ENCODE measurements around the gene KANSL1. TPM values are rescaled to one million over a fixed set of nuclear protein-coding genes. Genes with fewer than 3 reads are reported as not detected.
A peak's percentile ranks its signal among the peaks of the same experiment; 100 is the strongest.

The KANSL1 gene
- total RNA-seq, 2 donors from 2014 or later: 29.4 to 40.7 TPM

DNA sequence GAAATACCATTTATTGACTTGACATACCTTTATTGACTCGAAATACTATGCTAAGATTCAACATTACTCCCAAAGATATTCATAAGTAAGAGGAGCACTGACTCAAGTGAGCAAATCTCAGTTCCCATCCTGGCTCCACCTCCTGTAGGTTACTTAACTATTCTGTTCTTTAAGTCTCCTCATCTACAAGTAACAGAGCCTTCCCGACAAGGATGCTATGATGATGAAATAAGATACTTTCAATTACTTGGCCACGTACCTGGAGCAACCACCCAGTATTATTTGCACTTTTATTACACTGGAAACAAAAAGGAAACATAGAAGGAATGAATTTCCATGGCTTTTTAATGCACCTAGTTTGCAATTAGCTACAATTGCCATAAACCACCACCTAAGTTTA lies 16.3 kb downstream of the KANSL1 start:
- no peak for ATAC-seq
- intact Hi-C loops (cut with DNase I): no loop called here
- no peak for DNase-seq

DNA sequence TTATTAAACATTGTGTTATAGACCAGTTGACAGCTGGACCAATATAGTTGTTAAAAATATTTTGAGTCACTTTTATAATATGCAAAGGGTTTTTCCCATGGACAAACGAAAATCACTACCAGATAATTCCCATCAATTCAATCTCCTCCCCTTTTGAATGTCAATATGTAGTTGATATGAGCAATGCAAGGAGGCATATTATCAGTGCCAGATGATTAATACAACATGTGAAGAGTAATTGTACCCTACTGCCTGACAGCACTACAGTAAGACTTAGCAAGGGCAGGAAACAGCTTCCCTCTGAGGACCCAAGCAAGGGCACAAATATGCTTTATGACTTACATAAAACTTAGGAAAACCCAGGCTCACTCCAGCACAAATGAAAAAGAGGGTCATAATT lies 17.3 kb downstream of the KANSL1 start:
- no peak for ATAC-seq
- intact Hi-C loops (cut with DNase I): no loop called here
- no peak for DNase-seq

DNA sequence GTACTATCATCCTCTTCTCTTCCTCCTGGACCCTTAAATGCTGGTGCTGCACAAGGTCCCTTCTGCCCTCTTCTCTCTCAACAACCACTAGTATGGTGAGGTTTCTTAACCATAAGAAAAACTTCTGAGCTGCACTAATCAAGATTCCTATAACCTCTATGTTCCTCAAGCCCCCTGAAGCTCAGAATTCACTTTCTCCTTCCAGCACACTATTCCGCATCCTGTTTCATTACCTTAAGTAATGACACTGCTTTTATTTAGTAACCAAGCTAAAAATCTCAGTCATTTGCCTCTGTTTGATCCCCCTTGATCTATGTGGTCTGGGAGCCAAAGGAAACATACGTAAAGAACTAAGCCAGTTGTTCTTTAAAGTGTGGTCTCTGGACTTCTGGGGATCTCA lies 20.1 kb downstream of the KANSL1 start:
- ATAC-seq: no peak
- no peak for DNase-seq
- intact Hi-C loops (cut with DNase I): no loop called here

DNA sequence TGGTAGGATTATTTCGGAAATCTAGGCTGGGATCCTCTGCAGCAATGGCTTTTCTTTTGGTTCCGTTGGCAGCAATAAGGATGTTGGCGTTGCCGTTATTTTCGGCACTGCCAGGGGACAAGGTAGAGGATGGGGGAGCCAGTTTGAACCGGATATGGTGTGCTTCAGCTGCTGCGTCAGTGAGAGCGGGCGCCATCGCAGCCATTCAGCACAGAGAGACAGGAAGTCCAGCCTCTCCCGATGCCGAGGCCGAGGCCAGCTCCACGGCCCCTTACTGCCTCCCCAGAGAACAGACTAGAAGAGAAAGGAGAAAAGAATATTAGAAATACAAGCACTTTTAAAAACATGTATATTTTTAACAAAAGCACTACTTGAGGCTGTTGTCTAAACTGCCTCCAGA lies 21.3 kb downstream of the KANSL1 start:
- intact Hi-C loops (cut with DNase I): no loop called here
- no peak for DNase-seq
- no peak for ATAC-seq

DNA sequence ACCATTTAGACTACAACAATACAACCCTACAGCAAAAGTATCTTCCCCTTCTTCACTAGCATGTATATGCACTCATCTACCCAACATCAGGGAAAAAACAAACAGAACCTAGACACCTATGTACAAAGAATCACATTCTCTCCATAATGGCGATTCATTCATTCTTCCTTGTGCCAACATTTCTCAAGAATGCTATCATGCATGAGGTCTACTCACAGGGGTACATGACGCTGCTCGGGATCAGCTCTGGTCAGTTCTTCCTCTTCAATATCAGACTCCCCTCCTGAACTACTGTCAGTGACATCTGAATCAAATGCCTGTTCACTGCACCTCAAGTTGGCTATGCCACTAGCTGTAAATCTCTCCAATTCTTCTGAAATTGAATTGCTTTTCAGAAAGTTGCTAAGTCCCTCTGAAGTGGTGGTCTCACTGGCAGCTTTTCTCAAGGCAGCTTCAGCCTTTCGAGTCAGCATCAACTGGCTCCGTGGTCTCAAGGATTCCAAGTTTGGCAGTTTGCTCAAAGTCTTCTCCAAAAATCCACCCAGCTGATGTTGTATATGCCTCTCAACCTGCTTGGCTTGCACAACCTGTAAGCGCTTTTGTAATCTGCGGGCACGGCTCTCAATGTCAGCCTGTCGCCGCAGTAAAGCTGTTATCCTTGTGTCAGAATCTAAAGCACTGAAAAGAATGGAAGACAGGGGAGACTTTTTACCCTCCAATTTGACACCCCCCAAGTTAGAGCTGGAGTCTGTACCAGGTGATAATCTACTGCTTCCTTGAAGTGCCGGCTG lies 22.4 kb downstream of the KANSL1 start:
- no peak for ATAC-seq
- no peak for DNase-seq
- intact Hi-C loops (cut with DNase I): no loop called here

DNA sequence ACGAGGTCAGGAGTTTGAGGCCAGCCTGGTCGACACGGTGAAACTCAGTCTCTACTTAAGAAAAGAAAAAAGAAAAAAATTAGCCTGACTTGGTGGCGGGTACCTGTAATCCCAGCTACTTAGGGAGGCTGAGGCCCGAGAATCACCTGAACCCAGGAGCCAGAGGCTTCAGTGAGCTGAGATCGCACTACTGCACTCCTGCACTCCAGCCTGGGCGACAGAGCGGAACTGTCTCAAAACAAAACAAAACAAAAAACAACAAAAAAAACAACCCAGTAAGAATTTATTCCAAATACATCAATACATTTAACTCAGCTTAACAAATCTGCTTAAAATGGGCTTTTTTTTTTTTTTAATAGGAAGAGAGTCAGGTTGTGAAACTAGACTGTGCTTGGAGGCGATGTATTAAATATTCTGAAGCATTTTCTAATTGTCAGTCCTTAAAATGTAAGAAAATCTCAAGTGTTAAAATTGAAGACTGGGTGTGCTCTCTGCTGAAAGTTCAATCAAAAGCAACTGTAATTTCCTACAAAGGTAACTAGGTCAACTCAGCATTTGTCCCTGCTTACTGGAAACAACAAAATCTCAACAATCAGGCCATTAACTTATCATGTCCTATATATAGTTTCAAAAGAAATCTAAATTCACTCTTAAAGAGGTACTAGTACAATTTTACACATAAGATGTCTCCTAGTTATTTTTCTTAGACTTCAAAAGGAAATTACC lies 23.2 kb downstream of the KANSL1 start:
- ATAC-seq (no peak), DNase-seq (no peak)
- intact Hi-C loops (cut with DNase I): no loop called here

DNA sequence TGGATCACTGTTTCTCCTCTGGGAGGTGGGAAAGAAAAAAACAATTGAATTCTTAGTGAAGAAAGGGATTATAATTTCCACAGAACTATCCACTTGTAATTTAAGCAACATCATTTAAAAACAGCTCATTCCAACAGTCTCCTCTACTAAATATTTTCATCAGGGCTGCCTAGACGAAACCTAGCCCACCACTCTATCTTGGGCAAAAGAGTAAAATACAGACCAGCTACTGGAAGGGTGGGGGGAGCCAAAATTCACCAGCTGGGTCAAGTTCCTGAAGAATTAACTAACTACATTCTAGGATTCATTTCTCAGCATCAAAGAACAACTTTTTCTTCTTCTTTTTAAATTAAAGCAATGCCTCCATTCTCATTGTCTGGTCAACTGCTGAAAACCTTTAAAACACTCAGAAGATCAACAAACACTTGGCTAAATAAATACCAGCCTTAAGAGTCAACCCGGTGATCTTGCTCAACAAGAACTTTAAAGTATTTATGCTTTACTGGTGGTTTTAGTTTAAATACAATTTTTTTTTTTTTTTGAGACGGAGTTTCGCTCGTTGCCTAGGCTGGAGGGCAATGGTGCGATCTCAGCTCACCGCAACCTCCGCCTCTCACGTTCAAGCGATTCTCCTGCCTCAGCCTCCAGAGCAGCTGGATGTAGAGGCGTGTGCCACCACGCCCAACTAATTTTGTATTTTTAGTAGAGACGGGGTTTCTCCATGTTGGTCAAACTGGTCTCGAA lies 25.2 kb downstream of the KANSL1 start:
- intact Hi-C loops (cut with DNase I): no loop called here
- no peak for DNase-seq
- ATAC-seq: no peak

DNA sequence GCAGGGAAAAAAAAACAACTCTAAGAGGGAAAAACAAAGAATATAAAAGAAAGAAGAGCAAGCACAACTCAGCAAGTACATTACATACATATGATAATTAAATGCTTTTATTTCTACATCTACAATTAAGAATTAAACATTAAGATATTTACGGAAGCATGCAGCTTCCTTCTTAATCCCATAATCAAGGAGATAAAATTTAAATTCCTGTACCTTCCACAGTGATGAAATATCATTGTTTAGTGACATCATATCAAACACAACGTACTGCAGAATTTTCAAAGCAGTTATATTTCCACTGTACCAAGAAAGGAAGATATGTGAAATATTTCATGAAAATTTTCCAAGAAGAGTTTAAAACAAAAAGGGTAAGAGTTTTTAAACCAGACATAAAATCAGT lies 26.0 kb downstream of the KANSL1 start:
- no peak for DNase-seq
- no peak for ATAC-seq
- intact Hi-C loops (cut with DNase I): no loop called here

DNA sequence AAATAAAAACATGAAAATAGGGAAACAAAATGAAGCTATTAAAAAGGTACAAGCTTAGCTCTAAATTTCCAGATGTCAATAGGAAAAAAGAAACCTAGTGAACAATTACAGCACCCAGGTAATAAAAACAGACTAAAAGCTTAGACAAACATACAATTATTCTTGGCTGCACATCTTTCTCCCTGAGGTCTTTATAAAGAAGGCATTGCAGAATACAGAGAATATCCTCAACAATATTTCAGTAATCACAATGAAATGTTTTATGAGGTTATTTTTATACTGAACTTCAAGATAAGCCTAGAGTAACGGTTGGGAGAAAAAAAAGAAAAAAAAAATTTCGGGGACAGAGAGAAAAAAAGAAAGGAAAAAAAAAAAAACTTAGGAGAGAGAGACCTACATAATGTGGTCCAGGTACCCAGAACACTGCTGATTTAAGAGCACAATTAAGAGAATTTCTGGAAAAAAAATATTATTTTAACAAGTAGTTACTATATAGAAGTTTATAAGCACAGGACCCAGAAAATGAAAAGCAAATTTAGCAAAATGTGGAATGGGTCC lies 26.5 kb downstream of the KANSL1 start:
- no peak for ATAC-seq

DNA sequence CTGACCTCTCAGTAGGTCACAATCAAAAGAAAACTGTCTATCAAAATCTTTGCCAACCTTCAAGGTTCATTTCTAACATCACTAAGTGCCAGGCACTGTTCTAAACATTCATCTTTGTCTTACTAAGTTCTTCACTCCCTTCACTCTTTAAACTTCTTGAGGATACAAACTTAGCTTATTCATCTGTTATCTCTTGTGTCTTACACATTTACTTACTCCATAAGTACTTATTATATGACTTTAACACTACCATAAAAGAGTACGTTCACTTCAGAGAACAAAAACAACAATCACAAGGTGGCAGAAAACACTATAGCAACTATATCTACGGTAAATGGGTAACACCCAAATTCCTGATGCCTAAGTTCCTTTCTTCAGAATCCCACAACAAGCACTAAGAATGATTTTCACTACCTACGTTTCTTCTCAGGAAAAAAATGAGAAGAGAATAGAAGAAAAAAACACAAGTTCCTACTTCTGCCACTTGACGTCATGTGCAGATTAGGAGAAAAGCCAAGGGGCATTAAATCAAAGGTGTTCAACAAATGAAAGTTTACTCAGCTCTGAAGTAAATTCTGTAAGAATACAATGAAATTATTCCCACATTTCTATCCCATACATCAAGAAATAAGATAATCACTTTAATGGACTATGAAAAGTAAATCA lies 29.2 kb downstream of the KANSL1 start:
- ATAC-seq (no peak), DNase-seq (no peak)
- intact Hi-C loops (cut with DNase I): no loop called here

More for the DNA sequence above, 26.5 kb downstream of the KANSL1 start:
- intact Hi-C loops (cut with DNase I): no loop called here
- no peak for DNase-seq

DNA sequence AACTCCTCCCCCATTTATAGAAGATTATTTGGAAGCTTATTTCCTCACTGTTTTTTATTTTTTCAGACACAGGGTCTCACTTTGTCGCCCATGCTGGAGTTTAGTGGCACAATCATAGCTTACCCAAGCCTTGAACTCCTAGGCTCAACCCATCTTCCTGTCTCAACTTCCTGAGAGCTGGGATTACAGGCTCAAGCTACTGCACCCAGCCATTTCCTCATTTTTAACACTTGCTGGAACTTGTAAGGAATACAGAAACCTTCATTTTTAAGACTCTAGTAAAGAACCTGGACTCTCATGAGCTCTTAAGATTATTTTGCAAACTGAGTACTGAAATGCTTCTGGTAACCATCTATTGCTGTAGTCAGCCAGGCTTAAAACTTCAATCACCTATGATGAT lies 29.9 kb downstream of the KANSL1 start:
- ATAC-seq (peak in 1 of 2 donors; percentile 10), DNase-seq (no peak)
- intact Hi-C loops (cut with DNase I): no loop called here

DNA sequence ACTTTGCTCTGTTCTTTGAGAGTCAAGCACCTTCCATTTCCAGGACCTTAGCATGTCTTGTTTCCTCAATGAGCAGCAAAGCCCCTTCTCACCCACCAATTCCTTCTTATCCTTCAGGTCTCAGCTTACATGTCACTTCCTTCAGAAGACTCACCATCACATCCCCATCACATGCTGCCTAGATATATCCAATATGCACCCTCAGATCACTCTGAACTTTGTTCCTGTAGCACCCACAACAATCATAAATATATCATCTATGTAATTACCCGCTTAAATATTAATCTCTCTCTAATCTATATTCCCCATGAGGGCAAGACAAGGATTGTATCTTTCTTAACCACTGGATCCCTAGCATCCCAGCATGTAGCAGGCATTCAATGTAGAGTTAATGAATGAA lies 30.4 kb downstream of the KANSL1 start:
- ATAC-seq (no peak), DNase-seq (no peak)
- intact Hi-C loops (cut with DNase I): no loop called here

DNA sequence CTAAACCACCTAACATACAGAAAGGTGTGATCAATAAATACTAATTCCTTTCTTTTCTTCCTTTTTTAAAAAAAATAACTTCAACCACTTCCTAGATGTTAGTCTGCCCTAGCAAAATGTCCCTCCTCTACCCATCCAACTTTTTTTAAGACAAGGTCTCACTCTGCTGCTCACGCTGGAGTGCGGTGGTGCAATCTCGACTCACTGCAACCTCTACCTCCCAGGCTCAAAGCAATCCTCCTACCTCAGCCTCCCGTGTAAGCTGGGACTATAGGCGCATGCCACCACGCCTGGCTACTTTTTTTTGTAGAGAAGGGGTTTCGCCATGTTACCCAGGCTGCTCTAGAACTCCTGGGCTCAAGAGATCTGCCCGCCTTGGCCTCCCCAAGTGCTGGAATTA lies 33.1 kb downstream of the KANSL1 start:
- intact Hi-C loops (cut with DNase I): no loop called here
- ATAC-seq: no peak
- DNase-seq: no peak

DNA sequence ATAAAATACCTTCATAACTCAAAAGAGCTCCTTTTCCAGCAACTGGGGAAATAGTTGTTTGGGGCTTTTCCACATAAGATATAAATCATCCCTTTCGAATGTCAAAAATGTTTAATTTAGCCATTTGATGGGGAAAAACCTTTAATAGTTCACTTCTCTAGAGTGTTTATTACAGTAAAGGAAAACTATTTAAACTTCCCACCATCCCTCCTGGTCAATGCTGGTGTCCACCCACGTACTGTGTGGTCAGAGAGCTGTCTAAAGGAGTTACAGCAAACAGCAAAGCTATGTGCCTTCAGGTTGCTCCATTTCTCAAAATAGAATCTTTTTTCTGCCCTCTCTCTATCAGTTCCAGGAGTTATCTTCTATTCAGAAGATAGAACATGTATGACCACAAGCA lies 33.5 kb downstream of the KANSL1 start:
- ATAC-seq: peak in 1 of 2 donors; percentile 73
- intact Hi-C loops (cut with DNase I): no loop called here
- DNase-seq: no peak

DNA sequence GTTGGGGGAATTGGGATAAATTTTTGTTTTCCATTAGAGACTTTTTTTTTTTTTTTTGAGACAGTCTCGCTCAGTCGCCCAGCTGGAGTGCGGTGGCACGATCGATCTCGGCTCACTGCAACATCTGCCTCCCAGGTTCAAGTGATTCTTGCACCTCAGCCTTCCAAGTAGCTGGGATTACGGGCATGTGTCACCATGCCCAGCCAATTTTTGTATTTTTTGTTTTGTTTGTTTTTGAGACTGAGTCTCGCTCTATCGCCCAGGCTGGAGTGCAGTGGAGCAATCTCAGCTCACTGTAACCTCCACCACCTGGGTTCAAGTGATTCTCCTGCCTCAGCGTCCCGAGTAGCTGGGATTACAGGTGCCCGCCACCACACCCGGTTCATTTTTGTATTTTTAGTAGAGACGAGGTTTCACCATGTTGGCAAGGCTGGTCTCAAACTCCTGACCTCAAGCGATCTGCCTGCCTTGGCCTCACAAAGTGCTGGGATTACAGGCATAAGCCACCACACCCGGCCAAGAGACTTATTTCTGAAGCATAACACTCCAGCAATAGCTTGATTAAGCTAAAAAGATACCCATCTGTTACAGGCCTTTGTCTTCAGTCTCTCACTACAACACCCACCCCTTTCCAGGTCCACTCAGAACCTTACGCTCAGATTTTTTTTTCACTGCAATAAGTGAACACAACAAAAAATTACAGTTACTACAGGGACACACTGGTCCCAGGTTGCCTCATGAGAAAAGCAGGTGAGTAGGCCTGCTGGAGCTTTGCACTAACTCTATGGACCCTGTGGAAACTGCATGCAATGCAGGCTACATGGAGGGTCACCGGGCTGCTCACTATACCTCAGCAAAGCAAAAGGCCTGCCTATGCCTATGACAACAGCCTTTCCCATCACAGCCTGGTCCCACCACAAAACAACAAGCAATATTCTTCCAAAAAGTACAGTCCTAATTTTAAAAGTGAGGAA lies 34.6 kb downstream of the KANSL1 start:
- intact Hi-C loops (cut with DNase I): no loop called here

DNA sequence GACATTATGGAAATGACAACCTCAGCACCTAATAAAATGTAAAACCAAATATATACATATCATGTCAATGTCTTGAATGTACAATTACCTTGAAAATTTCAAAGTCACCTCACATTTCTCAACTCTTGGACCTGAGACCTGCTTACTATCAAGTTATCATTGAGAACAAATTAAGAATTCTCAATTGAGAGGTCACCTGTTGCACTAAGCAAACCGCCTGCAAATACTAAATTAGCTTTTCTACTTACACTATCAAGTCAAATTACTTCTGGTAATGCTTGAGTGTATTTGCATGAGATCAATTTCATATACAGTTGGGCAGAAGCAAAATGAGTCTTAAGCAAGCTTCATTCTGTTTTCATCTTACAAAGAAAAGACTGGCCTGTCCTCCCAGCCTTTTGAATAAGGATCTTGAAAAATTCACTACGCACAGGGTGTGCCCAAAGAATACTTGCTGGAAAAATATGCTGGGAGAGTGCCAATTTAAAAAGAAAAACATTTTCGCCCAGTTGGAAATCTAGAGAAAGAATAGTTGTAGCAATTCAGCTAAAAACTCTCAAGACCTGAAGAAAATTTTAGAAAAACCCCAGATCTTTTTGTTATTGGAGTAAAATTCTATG lies 35.7 kb downstream of the KANSL1 start:
- no peak for DNase-seq
- intact Hi-C loops (cut with DNase I): no loop called here

More for the DNA sequence above, 34.6 kb downstream of the KANSL1 start:
- no peak for DNase-seq
- ATAC-seq: peak in 1 of 2 donors; percentile 11

DNA sequence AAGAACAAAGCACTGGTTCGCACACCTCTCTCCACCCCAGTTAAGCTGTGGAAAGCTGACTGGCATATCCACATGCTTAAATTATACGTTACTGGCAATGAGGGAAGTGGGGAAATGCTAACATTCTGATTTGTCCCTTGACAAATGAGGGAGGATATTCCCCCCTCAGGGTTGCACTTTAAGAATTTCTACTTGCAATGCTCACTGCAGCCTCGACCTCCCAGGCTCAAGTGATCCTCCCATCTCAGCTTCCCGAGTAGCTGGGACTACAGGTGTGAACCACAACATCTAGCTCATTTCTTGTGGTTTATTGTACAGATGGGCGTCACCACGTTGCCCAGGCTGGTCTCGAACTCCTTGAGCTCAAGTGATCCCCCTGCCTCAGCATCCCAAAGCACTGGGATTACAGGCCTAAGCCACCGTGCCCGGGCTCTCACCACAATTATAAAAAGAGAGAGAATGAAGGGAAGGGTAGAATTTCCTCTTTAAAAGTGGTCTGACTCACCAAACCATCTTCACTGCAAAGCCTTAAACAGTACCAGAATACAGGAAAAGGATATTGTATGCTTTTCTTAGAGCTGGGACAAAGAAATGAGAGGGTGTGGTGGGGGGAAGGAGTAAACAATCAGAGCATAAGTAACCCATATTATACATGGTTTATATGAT lies 38.9 kb downstream of the KANSL1 start:
- DNase-seq: no peak
- no peak for ATAC-seq

More for the DNA sequence above, 35.7 kb downstream of the KANSL1 start:
- peak in 1 of 2 donors; percentile 44 for ATAC-seq

More for the DNA sequence above, 38.9 kb downstream of the KANSL1 start:
- intact Hi-C loops (cut with DNase I): no loop called here
